ENCODE data around the gene ABHD16B. TPM values are rescaled to one million over a fixed set of nuclear protein-coding genes. Genes with fewer than 3 reads are reported as not detected.

Gene ABHD16B
- total and polyA plus RNA-seq, 2 of the 13 experiments (the other 11 are each of a cell fraction or from before 2014, with no cell fraction given), result not detected

- TF ChIP-seq ZNF225 (CRISPR knock-in tag; IDR thresholded peaks at IDR 0.05) (no peak), ZNF510 (CRISPR knock-in tag; IDR thresholded peaks at IDR 0.05; ENCODE audit: low read depth) (0 out of 2 replicates have a peak, but pooled peaks have one; percentile 55), RELA (CRISPR knock-in tag; IDR thresholded peaks at IDR 0.05) (no peak), CAMTA2 (CRISPR knock-in tag; IDR thresholded peaks at IDR 0.05; ENCODE audit: borderline replicate concordance) (peak; percentile 62; the same call in 1 of the 2 replicates), ZNF687 (CRISPR knock-in tag; IDR thresholded peaks at IDR 0.05) (peak; percentile 70), HMGXB4 (CRISPR knock-in tag; IDR thresholded peaks at IDR 0.05; ENCODE audit: borderline replicate concordance in 1 of 2, low read depth in 1 of 2) (peak in 1 of 2 experiments; percentile 52; a peak in 1 of 4 replicates), TERF1 (CRISPR knock-in tag; IDR thresholded peaks at IDR 0.05) (0 out of 2 replicates have a peak, but pooled peaks have one; percentile 77), SP140L (CRISPR knock-in tag; IDR thresholded peaks at IDR 0.05; ENCODE audit: borderline replicate concordance) (no peak), GABPA (IDR thresholded peaks at IDR 0.05; ENCODE audit: low read depth, low read length) (no peak), GABPA (CRISPR knock-in tag; IDR thresholded peaks at IDR 0.05; ENCODE audit: low read depth) (no peak), AKAP8 (CRISPR knock-in tag; IDR thresholded peaks at IDR 0.05) (no peak), MTF1 (CRISPR knock-in tag; IDR thresholded peaks at IDR 0.05) (no peak), DNMT1 (CRISPR knock-in tag; IDR thresholded peaks at IDR 0.05) (no peak), AFF4 (CRISPR knock-in tag; IDR thresholded peaks at IDR 0.05) (no peak), NKX3-1 (CRISPR knock-in tag; IDR thresholded peaks at IDR 0.05) (no peak), EP300 (IDR thresholded peaks at IDR 0.05; ENCODE audit: low read depth in 2 of 2, low read length in 2 of 2) (0 out of 4 replicates have a peak, but pooled peaks of 1 of the 2 experiments have one; percentile 25), EP300 (CRISPR knock-in tag; IDR thresholded peaks at IDR 0.05; ENCODE audit: borderline replicate concordance) (peak; percentile 25; the same call in 1 of the 2 replicates)
Observed at GRCh38 chr20:63833776-63834490, 27.4 kb upstream of the ABHD16B start (continued).

Measured in HepG2 (cell line).